B cell (primary cell): ENCODE results near the gene KRTAP9-1. TPM values are rescaled to one million over a fixed set of nuclear protein-coding genes. Genes with fewer than 3 reads are reported as not detected.

Experiments used
- ATAC-seq: fragments of 200-7000 bp; cut with Tn5 transposase; one replicate; pipeline ENCODE4 v1.10.0; 2021; ENCODE audit warnings: low read depth, mild to moderate bottlenecking, moderate number of reproducible peaks, moderate library complexity
- CTCF ChIA-PET: fragments of 350-600 bp; sonication (Branson Sonifier 250); formaldehyde crosslinking; loops from one replicate; lab custom pipeline; 2021; ENCODE audit warnings: antibody characterized with exemption, inconsistent platforms; lab: Charles Lee
- POLR2A ChIA-PET: fragments of 350-600 bp; sonication (Branson Sonifier 250); formaldehyde crosslinking; loops from one replicate; lab custom pipeline; 2021; ENCODE audit warnings: antibody characterized with exemption; lab: Charles Lee
- DNase-seq: peaks from one replicate; pipeline ENCODE4 v3.0.0; 2013
- H2AFZ ChIP-seq: 2 replicates; pipeline ENCODE4 v1.6.1; 2012; ENCODE audit warnings: mild to moderate bottlenecking, low read depth, low read length; ENCODE audit not compliant: insufficient read depth, poor library complexity, severe bottlenecking
- H3K27ac ChIP-seq, 2 donors: 1 replicate in 1 of 2; 2 replicates in 1 of 2; pipeline ENCODE4 v1.5.1; 2012 to 2013; ENCODE audit warnings: low read length in 2 of 2, mild to moderate bottlenecking in 2 of 2, moderate library complexity in 1 of 2
- H3K27me3 ChIP-seq, 4 experiments: fragments of 200-600 bp in 1 of 4; sonication (generic) in 1 of 4; replicated peaks in 1 of 4; 1 replicate in 2 of 4; 2 replicates in 2 of 4; pipeline versions ENCODE4 v1.6.1 to v1.7.0; 2013 to 2016; ENCODE audit warnings: low read length in 3 of 4, mild to moderate bottlenecking in 2 of 4, mixed read lengths in 1 of 4, moderate library complexity in 1 of 4; ENCODE audit not compliant: insufficient read depth in 4 of 4, control insufficient read depth in 3 of 4; ENCODE audit errors: control extremely low read depth in 1 of 4
- H3K36me3 ChIP-seq, 2 experiments: replicated peaks in 1 of 2; 1 replicate in 1 of 2; 2 replicates in 1 of 2; pipeline versions ENCODE4 v1.6.1 to v1.7.1; 2013; ENCODE audit warnings: low read length in 1 of 2; ENCODE audit not compliant: insufficient read depth in 2 of 2, control insufficient read depth in 1 of 2; ENCODE audit errors: control extremely low read depth in 1 of 2, extremely low read depth in 1 of 2
- H3K4me1 ChIP-seq, 2 donors: fragments of 200-600 bp in 1 of 2; sonication (generic) in 1 of 2; 1 replicate in 1 of 2; 2 replicates in 1 of 2; pipeline versions ENCODE4 v1.5.1 to v1.6.1; 2013 to 2017; ENCODE audit warnings: low read length in 2 of 2; ENCODE audit not compliant: control insufficient read depth in 2 of 2, insufficient read depth in 2 of 2
- H3K4me2 ChIP-seq: replicated peaks from 2 replicates; pipeline ENCODE3; 2012; ENCODE audit warnings: mild to moderate bottlenecking, low read depth, low read length; ENCODE audit not compliant: poor library complexity, severe bottlenecking
- H3K4me3 ChIP-seq, 5 experiments: fragments of 200-600 bp in 1 of 5; sonication (generic) in 1 of 5; 1 replicate in 3 of 5; 2 replicates in 2 of 5; pipeline versions ENCODE4 v1.5.1 to v1.7.0; 2011 to 2016; ENCODE audit warnings: low read length in 4 of 5, mild to moderate bottlenecking in 4 of 5, low read depth in 2 of 5, control low read depth in 1 of 5, moderate library complexity in 1 of 5; ENCODE audit not compliant: insufficient read depth in 1 of 5; ENCODE audit errors: control extremely low read depth in 1 of 5, extremely low read depth in 1 of 5
- H3K79me2 ChIP-seq: fragments of 200-600 bp; sonication (generic); one replicate; pipeline ENCODE4 v1.6.0; 2016; ENCODE audit warnings: low read length; ENCODE audit not compliant: control insufficient read depth, insufficient read depth
- H3K9ac ChIP-seq: fragments of 200-600 bp; sonication (generic); 2 replicates; pipeline ENCODE4 v1.6.1; 2017; ENCODE audit warnings: mild to moderate bottlenecking, low read length, moderate library complexity
- H3K9me3 ChIP-seq, 3 donors: one replicate each; pipeline versions ENCODE4 v1.6.1 to v1.7.1; 2013; ENCODE audit warnings: low read length in 2 of 3; ENCODE audit not compliant: control insufficient read depth in 2 of 3, insufficient read depth in 1 of 3; ENCODE audit errors: control extremely low read depth in 1 of 3
- H4K20me1 ChIP-seq: 2 replicates; pipeline ENCODE4 v1.6.0; 2012; ENCODE audit warnings: mild to moderate bottlenecking, low read length; ENCODE audit not compliant: insufficient read depth, control insufficient read depth, poor library complexity, severe bottlenecking
- H3K27ac Mint-ChIP-seq: one replicate; pipeline ENCODE4 v1.8.0; 2021; ENCODE audit warnings: mixed read lengths
- H3K27me3 Mint-ChIP-seq: one replicate; pipeline ENCODE4 v1.8.0; 2021; ENCODE audit warnings: mixed read lengths
- H3K4me1 Mint-ChIP-seq: one replicate; pipeline ENCODE4 v1.8.0; 2021; ENCODE audit warnings: mixed read lengths
- H3K4me3 Mint-ChIP-seq: one replicate; pipeline ENCODE4 v1.8.0; 2021; ENCODE audit warnings: mixed read lengths
- H3K9me3 Mint-ChIP-seq: one replicate; pipeline ENCODE4 v1.8.0; 2022; ENCODE audit warnings: mixed read lengths; ENCODE audit not compliant: insufficient read depth
- EZH2 ChIP-seq: IDR thresholded peaks from 2 replicates; pipeline ENCODE4 v1.6.1; 2012; ENCODE audit warnings: borderline replicate concordance, low read depth, mild to moderate bottlenecking, moderate library complexity, low read length; ENCODE audit not compliant: insufficient read depth, poor library complexity, severe bottlenecking
- WGBS: methylation state at CpG from one replicate; pipeline ENCODE4 v1.1.5; 2013; ENCODE audit warnings: missing lambda C conversion rate; ENCODE audit not compliant: insufficient coverage; 5-methylcytosine and 5-hydroxymethylcytosine counted together
- intact Hi-C: fragments of 100-400 bp; cut with micrococcal nuclease; formaldehyde crosslinking; loops from one replicate; pipeline ENCODE4 v1.10.0; 2022
- polyA plus RNA-seq: library from polyadenylated mRNA; depleted of rRNA; stranded (reverse); fragments of >200 nt; gene quantifications from 2 replicates; pipeline ENCODE4 v1.2.3, GENCODE V29; 2012
- total RNA-seq, 2 donors: library from RNA; stranded (reverse); fragments of 120-200 nt in 1 of 2; gene quantifications; 1 replicate in 1 of 2; 2 replicates in 1 of 2; pipeline versions ENCODE4 v1.2.3 to v1.2.4, GENCODE V29; 2013 to 2022
- TF ChIP-seq, protein P1 (sequence below): fragments of 200-600 bp; IDR thresholded peaks from one replicate; pipeline ENCODE4 v1.8.0; 2022; ENCODE audit warnings: antibody characterized with exemption, mild to moderate bottlenecking

KRTAP9-1 gene
- total and polyA plus RNA-seq, 2 donors (not counting 1 experiment from before 2014, with no cell fraction given): not detected

- Histone ChIP-seq H3K27me3 (no peaks in the 10 kb centered on the region), H3K4me3 (no peak within 1 kb of the TSS), H3K36me3 (no peaks in the 10 kb centered on the region), H3K9ac (no peak within 1 kb of the TSS), H2AFZ (no peak within 1 kb of the TSS), H3K4me2 (no peak within 1 kb of the TSS), H3K4me1 (no peaks in the 10 kb centered on the region), H3K9me3 (no peaks in the 10 kb centered on the region), H4K20me1 (no peaks in the 10 kb centered on the region), H3K79me2 (no peaks in the 10 kb centered on the region), H3K27ac (no peak within 1 kb of the TSS)
- CTCF ChIA-PET: no interaction called here
- no peak within 1 kb of the TSS for H3K27ac Mint-ChIP-seq
- no peak for DNase-seq
- TF ChIP-seq EZH2: no peak
- TF ChIP-seq, protein P1, sequence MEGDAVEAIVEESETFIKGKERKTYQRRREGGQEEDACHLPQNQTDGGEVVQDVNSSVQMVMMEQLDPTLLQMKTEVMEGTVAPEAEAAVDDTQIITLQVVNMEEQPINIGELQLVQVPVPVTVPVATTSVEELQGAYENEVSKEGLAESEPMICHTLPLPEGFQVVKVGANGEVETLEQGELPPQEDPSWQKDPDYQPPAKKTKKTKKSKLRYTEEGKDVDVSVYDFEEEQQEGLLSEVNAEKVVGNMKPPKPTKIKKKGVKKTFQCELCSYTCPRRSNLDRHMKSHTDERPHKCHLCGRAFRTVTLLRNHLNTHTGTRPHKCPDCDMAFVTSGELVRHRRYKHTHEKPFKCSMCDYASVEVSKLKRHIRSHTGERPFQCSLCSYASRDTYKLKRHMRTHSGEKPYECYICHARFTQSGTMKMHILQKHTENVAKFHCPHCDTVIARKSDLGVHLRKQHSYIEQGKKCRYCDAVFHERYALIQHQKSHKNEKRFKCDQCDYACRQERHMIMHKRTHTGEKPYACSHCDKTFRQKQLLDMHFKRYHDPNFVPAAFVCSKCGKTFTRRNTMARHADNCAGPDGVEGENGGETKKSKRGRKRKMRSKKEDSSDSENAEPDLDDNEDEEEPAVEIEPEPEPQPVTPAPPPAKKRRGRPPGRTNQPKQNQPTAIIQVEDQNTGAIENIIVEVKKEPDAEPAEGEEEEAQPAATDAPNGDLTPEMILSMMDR: no peak
- peaks cover 8% of the 10 kb centered on the region for H3K27me3 Mint-ChIP-seq
- no peaks in the 10 kb centered on the region for H3K4me1 Mint-ChIP-seq
- intact Hi-C loops: no loop called here
- POLR2A ChIA-PET: no interaction called here
- no peaks in the 10 kb centered on the region for H3K9me3 Mint-ChIP-seq
- 92% methylated on average over 2 of the region's 2 CpGs for WGBS
- ATAC-seq: no peak
- no peak within 1 kb of the TSS for H3K4me3 Mint-ChIP-seq
Observed at GRCh38 chr17:41149652-41149985, 40.1 kb upstream of the KRTAP9-1 start, which contains the start of gene KRTAP4-5. KRTAP4-5 (minus strand) TSS chr17:41149825; CDS start chr17:41149767, 58 bp downstream.

GRCh38 chr17:41150026-41150425 lies 39.7 kb upstream of the KRTAP9-1 start:
- Histone ChIP-seq H3K79me2 (no peaks in the 10 kb centered on the region), H3K27me3 (no peaks in the 10 kb centered on the region), H3K4me2 (no peak overlapping the region), H2AFZ (no peak overlapping the region), H3K9ac (no peak overlapping the region), H3K36me3 (no peaks in the 10 kb centered on the region), H3K4me3 (no peak overlapping the region), H3K9me3 (no peaks in the 10 kb centered on the region), H3K27ac (no peak overlapping the region), H3K4me1 (no peaks in the 10 kb centered on the region), H4K20me1 (no peaks in the 10 kb centered on the region)
- Mint-ChIP-seq H3K4me1 (no peaks in the 10 kb centered on the region), H3K27me3 (peaks cover 8% of the 10 kb centered on the region), H3K27ac (no peak overlapping the region), H3K4me3 (no peak overlapping the region), H3K9me3 (no peaks in the 10 kb centered on the region)
- no peak for ATAC-seq
- TF ChIP-seq, protein P1: no peak
- TF ChIP-seq EZH2: no peak
- intact Hi-C loops: no loop called here
- CTCF ChIA-PET: interaction anchor here (1.0 kb wide), 1 partner anchor 23 kb away, joined by 3 read pairs; no protein-coding TSS in a partner anchor
- 83% methylated on average over 2 of the region's 4 CpGs for WGBS
- no peak for DNase-seq
- POLR2A ChIA-PET: no interaction called here
